Fibroblast of mammary gland (primary cell): ENCODE data around the gene KCNQ5.
A peak's percentile ranks its signal among the peaks of the same experiment; 100 is the strongest.

Experiments
- DNase-seq: peaks from one replicate; pipeline ENCODE4 v3.0.0-alpha.2; 2010; ENCODE audit warnings: low read depth
- H3K4me3 ChIP-seq: 2 replicates; pipeline ENCODE4 v1.5.1; 2011; ENCODE audit warnings: low read depth, mild to moderate bottlenecking, low read length, moderate library complexity; ENCODE audit not compliant: control insufficient read depth
- TF ChIP-seq, protein P1 (sequence below): conservative IDR thresholded peaks from 2 replicates; pipeline ENCODE4 v1.5.1; 2011; ENCODE audit warnings: low read depth, low read length, inconsistent platforms; ENCODE audit not compliant: control insufficient read depth, insufficient read depth

Gene KCNQ5

DNA sequence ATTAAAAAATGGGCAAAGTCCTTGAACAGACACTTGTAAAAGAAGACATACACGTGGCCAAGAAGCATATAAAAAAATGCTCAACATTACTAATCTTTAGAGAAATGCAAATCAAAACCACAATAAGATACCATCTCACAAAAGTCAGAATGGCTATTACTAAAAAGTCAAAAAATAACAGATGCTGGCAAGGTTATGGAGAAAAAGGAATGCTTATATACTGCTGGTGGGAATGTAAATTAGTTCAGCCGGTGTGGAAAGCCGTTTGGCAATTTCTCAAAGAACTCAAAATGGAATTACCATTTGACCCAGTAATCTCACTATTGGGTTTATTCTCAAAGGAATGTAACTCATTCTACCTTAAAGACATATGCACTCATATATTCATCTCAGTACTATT, 436.9 kb downstream of the KCNQ5 start:
- DNase-seq: no peak
- TF ChIP-seq, protein P1, sequence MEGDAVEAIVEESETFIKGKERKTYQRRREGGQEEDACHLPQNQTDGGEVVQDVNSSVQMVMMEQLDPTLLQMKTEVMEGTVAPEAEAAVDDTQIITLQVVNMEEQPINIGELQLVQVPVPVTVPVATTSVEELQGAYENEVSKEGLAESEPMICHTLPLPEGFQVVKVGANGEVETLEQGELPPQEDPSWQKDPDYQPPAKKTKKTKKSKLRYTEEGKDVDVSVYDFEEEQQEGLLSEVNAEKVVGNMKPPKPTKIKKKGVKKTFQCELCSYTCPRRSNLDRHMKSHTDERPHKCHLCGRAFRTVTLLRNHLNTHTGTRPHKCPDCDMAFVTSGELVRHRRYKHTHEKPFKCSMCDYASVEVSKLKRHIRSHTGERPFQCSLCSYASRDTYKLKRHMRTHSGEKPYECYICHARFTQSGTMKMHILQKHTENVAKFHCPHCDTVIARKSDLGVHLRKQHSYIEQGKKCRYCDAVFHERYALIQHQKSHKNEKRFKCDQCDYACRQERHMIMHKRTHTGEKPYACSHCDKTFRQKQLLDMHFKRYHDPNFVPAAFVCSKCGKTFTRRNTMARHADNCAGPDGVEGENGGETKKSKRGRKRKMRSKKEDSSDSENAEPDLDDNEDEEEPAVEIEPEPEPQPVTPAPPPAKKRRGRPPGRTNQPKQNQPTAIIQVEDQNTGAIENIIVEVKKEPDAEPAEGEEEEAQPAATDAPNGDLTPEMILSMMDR: no peak
- no peak overlapping the region for H3K4me3 ChIP-seq

DNA sequence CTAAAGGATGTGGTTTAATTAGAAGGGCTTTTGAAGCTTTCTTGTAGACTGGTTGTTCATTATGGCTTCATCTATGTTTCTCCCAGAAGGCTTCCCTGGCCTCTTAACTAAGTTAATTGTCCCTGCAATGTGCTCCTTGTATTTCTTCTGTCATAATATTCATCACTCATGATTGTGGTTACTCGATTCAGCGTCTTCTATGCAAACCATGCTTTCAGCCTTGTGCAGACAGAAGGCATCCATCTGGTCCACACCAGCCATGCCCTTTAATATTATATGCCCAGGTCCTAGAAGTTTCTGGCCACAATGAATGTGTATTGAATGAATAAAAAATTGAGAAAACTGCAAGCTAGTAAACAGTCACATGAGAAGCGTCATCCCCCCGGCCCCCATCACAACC, 440.3 kb downstream of the KCNQ5 start:
- TF ChIP-seq, protein P1: no peak
- no peak for DNase-seq
- no peak overlapping the region for H3K4me3 ChIP-seq

DNA sequence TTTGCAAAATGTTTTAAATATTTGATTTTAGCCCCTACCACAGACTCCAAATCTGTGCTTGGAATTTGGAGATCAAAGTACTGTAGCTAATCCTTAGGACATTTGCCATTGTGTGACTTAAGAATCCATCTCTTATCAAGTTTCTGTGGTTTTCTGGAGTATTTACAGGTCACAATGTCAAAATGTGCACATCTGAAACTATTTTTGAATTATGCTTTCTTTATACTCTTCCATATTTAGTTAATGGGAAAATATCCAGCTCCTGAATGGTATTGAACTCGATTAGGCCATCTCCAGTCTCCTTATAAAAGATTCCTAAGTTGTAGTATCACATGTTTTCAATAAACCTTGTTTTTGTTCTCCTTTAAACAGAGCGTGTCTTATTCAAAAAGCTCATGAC, 441.0 kb downstream of the KCNQ5 start:
- DNase-seq: no peak
- no peak overlapping the region for H3K4me3 ChIP-seq
- TF ChIP-seq, protein P1: no peak

DNA sequence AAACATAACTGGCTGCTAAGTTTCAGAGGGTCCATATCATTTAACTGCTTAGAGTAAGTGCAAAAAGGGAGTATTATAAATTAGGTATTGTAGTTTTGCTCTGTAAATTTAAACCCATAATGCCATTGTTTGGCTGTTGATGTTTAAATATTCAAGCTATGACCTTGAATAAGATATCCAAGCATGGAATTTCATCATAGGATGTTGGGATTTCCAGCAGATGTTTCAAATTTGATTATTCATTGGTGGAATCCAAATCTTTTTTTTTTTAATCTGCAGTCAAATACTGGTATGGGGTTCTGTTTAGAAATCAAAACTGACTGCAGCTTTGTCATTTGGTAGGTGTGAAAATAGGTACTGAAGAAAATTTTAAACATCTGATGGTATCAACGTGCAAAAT, 442.4 kb downstream of the KCNQ5 start:
- peak; percentile 40 for DNase-seq
- TF ChIP-seq, protein P1: no peak
- H3K4me3 ChIP-seq: no peak overlapping the region

DNA sequence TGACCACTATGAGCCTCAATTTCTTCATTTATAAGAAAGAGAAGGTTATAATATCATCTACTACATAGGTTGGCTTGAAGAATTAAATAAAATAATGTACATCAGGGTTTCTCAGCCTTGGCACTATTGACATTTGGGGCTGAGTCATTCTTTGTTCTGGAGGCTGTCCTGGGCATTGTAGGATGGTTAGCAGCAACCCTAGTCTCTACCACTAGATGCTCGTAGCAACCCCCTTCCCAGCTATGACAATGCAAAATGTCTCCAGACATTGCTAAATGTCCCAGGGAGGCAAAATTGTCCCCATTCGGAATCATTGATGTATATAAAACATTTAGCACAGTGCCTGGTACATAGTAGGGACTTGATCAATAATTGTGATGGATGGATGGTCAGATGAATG, 451.4 kb downstream of the KCNQ5 start:
- TF ChIP-seq, protein P1: no peak
- H3K4me3 ChIP-seq: no peak overlapping the region
- DNase-seq: no peak

DNA sequence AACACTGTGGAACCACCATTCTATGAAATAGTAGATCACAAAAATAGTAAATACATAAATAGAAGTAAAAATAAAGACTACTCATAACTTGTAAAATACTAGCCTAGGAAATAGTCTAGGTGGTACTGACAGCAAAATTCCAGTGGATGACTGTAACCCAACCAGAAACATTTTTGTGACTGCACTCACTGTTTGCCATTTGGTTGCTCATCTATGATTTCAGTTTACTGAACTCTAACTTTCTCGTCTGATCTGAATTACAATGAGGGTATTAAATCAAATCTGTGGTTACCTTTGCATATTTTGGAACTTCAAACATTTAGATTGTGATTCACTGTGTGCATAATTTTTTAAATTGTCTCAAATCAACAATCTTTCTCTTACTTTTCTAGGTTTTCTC, 452.3 kb downstream of the KCNQ5 start:
- no peak overlapping the region for H3K4me3 ChIP-seq
- TF ChIP-seq, protein P1: no peak
- DNase-seq: peak; percentile 75
